Heart left ventricle (tissue), 16 donors: Measurements from ENCODE around the gene PLXNB1. TPM values are rescaled to one million over a fixed set of nuclear protein-coding genes. Genes with fewer than 3 reads are reported as not detected.

Experiments used
- ATAC-seq, 4 donors: fragments of 200-7000 bp; cut with Tn5 transposase; one replicate each; pipeline ENCODE4 v1.9.1; 2020 to 2022; ENCODE audit warnings: moderate library complexity in 4 of 4, mild to moderate bottlenecking in 3 of 4, moderate number of reproducible peaks in 1 of 4
- DNase-seq, 5 donors: peaks; one replicate each; pipeline ENCODE4 v3.0.0-alpha.2; 2020
- H3K27ac ChIP-seq, 12 donors: fragments of 200-600 bp; sonication (generic) in 4 of 12; one replicate each; pipeline versions ENCODE4 v1.5.0 to v1.8.0; 2016 to 2022; ENCODE audit warnings: mild to moderate bottlenecking in 2 of 12
- H3K27me3 ChIP-seq, 9 donors: fragments of 200-600 bp; sonication (generic) in 2 of 9; one replicate each; pipeline versions ENCODE4 v1.5.1 to v1.8.0; 2016 to 2022; ENCODE audit warnings: mild to moderate bottlenecking in 3 of 9
- H3K36me3 ChIP-seq, 9 donors: fragments of 200-600 bp; sonication (generic) in 2 of 9; one replicate each; pipeline versions ENCODE4 v1.5.0 to v1.8.0; 2018 to 2022; ENCODE audit warnings: mild to moderate bottlenecking in 2 of 9
- H3K4me1 ChIP-seq, 12 donors: fragments of 200-600 bp; sonication (generic) in 4 of 12; one replicate each; pipeline versions ENCODE4 v1.5.0 to v1.8.0; 2016 to 2022; ENCODE audit warnings: mild to moderate bottlenecking in 3 of 12
- H3K4me3 ChIP-seq, 12 donors: fragments of 200-600 bp; sonication (generic) in 4 of 12; one replicate each; pipeline versions ENCODE4 v1.5.0 to v1.8.0; 2017 to 2022; ENCODE audit warnings: mild to moderate bottlenecking in 9 of 12, moderate library complexity in 4 of 12
- H3K9me3 ChIP-seq, 12 donors: fragments of 200-600 bp; sonication (generic) in 4 of 12; one replicate each; pipeline versions ENCODE4 v1.5.0 to v1.8.0; 2016 to 2022; ENCODE audit warnings: mild to moderate bottlenecking in 1 of 12
- CTCF ChIP-seq, 12 donors: fragments of 200-600 bp; sonication (generic) in 4 of 12; IDR thresholded peaks; one replicate each; pipeline versions ENCODE4 v1.5.0 to v1.8.0; 2018 to 2022; ENCODE audit warnings: antibody characterized with exemption in 12 of 12, mild to moderate bottlenecking in 5 of 12
- POLR2A ChIP-seq, 2 donors: fragments of 450-650 bp; IDR thresholded peaks; one replicate each; pipeline ENCODE4 v1.6.1; 2017; ENCODE audit warnings: antibody characterized with exemption in 2 of 2, mild to moderate bottlenecking in 2 of 2, moderate library complexity in 2 of 2
- WGBS, 4 donors: extraction: QIAGEN DNeasy Blood & Tissue Kit in 2 of 4; methylation state at CpG; one replicate each; pipeline versions ENCODE4 v1.1.5 to v1.1.7; 2013 to 2018; 5-methylcytosine and 5-hydroxymethylcytosine counted together
- intact Hi-C, 10 donors: fragments of 100-400 bp; cut with DNase I; formaldehyde crosslinking; loops; one replicate each; pipeline versions ENCODE4 v1.11.1 to v1.14.2; 2022
- polyA plus RNA-seq, 2 donors: library from polyadenylated mRNA; stranded (reverse); fragments of 200-250 nt; gene quantifications; one replicate each; pipeline ENCODE4 v1.2.3, GENCODE V29; 2013
- total RNA-seq, 9 donors: library from RNA; depleted of rRNA in 2 of 9; stranded (reverse); fragments of >200 nt in 2 of 9; fragmentation: NEBNext Ultra II Directional in 3 of 9; extraction: Animal tissue kit (Norgen Biotek cat#: 25700) in 3 of 9; gene quantifications; one replicate each; pipeline versions ENCODE4 v1.1.0 to v1.2.4, GENCODE V29; 2016 to 2023
- donor health status: ischemic (EF 13 %, LVEDD 7.1; RV severe dilation, severe dysfunction).
- donor health status: healthy with polysubstance abuse.
- donor health status: DM: no; HTN: yes; CAD: no.
- donor health status: DM: no; HTN: no; CAD: no.
- donor health status: ischemic (EF 25% LVEDD 6.9; RV normal size, moderate dysfunction).
- donor health status: ischemic (EF 25% LVEDD 5.7; RV mildly dilated, moderate dysfunction).
- donor health status: healthy.
- donor health status: DM: yes; HTN: yes; CAD: no.
- donor health status: ischemic (EF 35%, LVEDD 5.7; RV mildly dilated, moderate dysfunction).
- donor health status: nonischemic (EF 11% LVEDD 7.7; RV severe dilation, severe dysfunction).
- donor health status: DM: yes; HTN: yes; CAD: no.
- donor health status: PGD.
- donor health status: ischemic (EF 29% LVEDD 5.4; RV normal size, mild dysfunction).
- donor health status: nonischemic (EF 23%, LVEDD 6.1; RV moderate dilation, normal function).

PLXNB1 gene
- total and polyA plus RNA-seq, 11 donors: 28.0 to 71.8 (median 46.4) TPM

GRCh38 chr3:48411606-48412374, 18.1 kb downstream of the PLXNB1 start:
- WGBS, 4 donors: 89 to 95% (median 93%) methylated on average over 10 to 11 of the region's 11 CpGs
- Histone ChIP-seq H3K27ac (no peak overlapping the region), H3K36me3 (peaks cover 0 to 88% (median 73%) of the 10 kb centered on the region in 9 donors), H3K4me3 (no peak overlapping the region), H3K27me3 (no peaks in the 10 kb centered on the region), H3K4me1 (no peaks in the 10 kb centered on the region), H3K9me3 (no peaks in the 10 kb centered on the region)
- DNase-seq (peak in 3 of 5 donors; percentile 8 to 18 (median 11)), ATAC-seq (no peak)
- intact Hi-C loops: no loop called here
- TF ChIP-seq CTCF (IDR thresholded peaks at IDR 0.05): no peak

GRCh38 chr3:48411041-48411588, 18.8 kb downstream of the PLXNB1 start:
- Histone ChIP-seq H3K36me3 (peaks cover 0 to 94% (median 75%) of the 10 kb centered on the region in 9 donors), H3K27ac (no peak overlapping the region), H3K9me3 (no peaks in the 10 kb centered on the region), H3K4me3 (no peak overlapping the region), H3K27me3 (no peaks in the 10 kb centered on the region), H3K4me1 (no peaks in the 10 kb centered on the region)
- no peak for ATAC-seq
- intact Hi-C loops: no loop called here
- WGBS, 4 donors: 93 to 96% (median 94%) methylated on average over 9 of the region's 9 CpGs
- DNase-seq: peak in 2 of 5 donors; percentile 3 to 6
- TF ChIP-seq CTCF (IDR thresholded peaks at IDR 0.05) (no peak), POLR2A (IDR thresholded peaks at IDR 0.05) (no peak)

GRCh38 chr3:48410205-48411040, 19.5 kb downstream of the PLXNB1 start:
- H3K27me3 ChIP-seq: no peaks in the 10 kb centered on the region
- peaks cover 0 to 94% (median 75%) of the 10 kb centered on the region in 9 donors for H3K36me3 ChIP-seq
- intact Hi-C loops: no loop called here
- no peak overlapping the region for H3K27ac ChIP-seq
- WGBS, 4 donors: 92 to 95% (median 93%) methylated on average over 4 to 16 of the region's 16 CpGs
- DNase-seq: peak in 4 of 5 donors; percentile 5 to 14 (median 12)
- ATAC-seq: no peak
- H3K4me1 ChIP-seq: no peaks in the 10 kb centered on the region
- TF ChIP-seq POLR2A (IDR thresholded peaks at IDR 0.05) (no peak), CTCF (IDR thresholded peaks at IDR 0.05) (no peak)
- no peaks in the 10 kb centered on the region for H3K9me3 ChIP-seq
- no peak overlapping the region for H3K4me3 ChIP-seq
